HUES64 (cell line): ENCODE data around the gene PPRC1.
A peak's percentile ranks its signal among the peaks of the same experiment; 100 is the strongest.

Experiments
- H3K27ac ChIP-seq: 2 replicates; pipeline ENCODE4 v1.7.0; 2013; ENCODE audit warnings: low read depth, low read length, inconsistent platforms
- H3K27me3 ChIP-seq: 2 replicates; pipeline ENCODE4 v1.6.1; 2013; ENCODE audit warnings: mild to moderate bottlenecking, low read length; ENCODE audit not compliant: insufficient read depth
- H3K36me3 ChIP-seq: 2 replicates; pipeline ENCODE4 v1.6.1; 2013; ENCODE audit warnings: mild to moderate bottlenecking, low read length; ENCODE audit not compliant: insufficient read depth
- H3K4me1 ChIP-seq: 2 replicates; pipeline ENCODE4 v1.6.1; 2013; ENCODE audit warnings: mild to moderate bottlenecking, low read length, moderate library complexity; ENCODE audit not compliant: insufficient read depth
- H3K4me3 ChIP-seq: 2 replicates; pipeline ENCODE4 v1.5.1; 2013; ENCODE audit warnings: mild to moderate bottlenecking, low read length, moderate library complexity
- H3K9ac ChIP-seq: 2 replicates; pipeline ENCODE4 v1.6.1; 2013; ENCODE audit warnings: mild to moderate bottlenecking, low read depth, low read length
- H3K9me3 ChIP-seq: 2 replicates; pipeline ENCODE4 v1.6.1; 2013; ENCODE audit warnings: low read depth, low read length; ENCODE audit not compliant: insufficient read depth
- WGBS: fragments of 150-250, 120-280 bp; methylation state at CpG from one replicate; pipeline ENCODE4 v1.1.7; 2013; ENCODE audit warnings: missing lambda C conversion rate; 5-methylcytosine and 5-hydroxymethylcytosine counted together

Gene PPRC1

DNA sequence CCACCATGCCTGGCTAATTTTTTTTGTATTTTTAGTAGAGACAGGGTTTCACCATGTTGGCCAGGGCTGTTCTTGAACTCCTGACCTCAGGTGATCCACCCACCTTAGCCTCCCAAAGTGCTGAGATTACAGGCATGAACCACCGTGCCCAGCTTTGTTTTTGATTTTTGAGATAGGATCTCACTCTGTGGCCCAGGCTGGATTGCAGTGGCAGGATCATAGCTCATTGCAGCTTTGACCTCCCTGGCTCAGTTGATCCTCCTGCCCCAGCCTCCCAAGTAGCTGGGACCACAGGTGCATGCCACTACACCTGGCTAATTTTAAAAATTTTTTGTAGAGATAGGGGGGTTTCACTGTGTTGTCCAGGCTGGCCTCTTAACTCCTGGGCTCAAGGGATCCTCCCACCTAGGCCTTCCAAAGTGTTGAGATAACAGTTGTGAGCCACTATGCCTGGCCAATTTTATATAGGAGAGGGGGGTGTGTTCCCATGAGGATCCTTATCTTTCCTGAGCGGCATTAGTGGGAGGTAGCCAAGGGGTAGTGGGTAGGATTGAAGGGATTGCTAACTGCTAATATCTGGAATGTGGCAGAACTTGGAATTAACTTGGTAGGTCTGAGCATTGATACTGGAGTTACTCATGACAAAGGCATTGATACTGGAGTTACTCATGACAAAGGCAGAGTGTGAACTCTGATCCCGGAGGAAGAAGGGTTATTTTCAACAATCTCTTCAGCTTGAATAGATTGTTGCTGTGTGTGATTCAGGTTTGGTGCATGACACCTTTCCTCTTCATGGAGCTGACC, 18.3 kb downstream of the PPRC1 start:
- H3K27ac ChIP-seq, result peak overlapping the region; percentile 96
- H3K4me3 ChIP-seq, result peak overlapping the region; percentile 74
- peak overlapping the region; percentile 80 for H3K9ac ChIP-seq
- WGBS, result 73% methylated on average over 3 of the region's 3 CpGs
- peaks cover 7% of the 10 kb centered on the region for H3K4me1 ChIP-seq
- H3K27me3 ChIP-seq, result no peaks in the 10 kb centered on the region
- no peaks in the 10 kb centered on the region for H3K9me3 ChIP-seq
- H3K36me3 ChIP-seq, result peaks cover 64% of the 10 kb centered on the region

DNA sequence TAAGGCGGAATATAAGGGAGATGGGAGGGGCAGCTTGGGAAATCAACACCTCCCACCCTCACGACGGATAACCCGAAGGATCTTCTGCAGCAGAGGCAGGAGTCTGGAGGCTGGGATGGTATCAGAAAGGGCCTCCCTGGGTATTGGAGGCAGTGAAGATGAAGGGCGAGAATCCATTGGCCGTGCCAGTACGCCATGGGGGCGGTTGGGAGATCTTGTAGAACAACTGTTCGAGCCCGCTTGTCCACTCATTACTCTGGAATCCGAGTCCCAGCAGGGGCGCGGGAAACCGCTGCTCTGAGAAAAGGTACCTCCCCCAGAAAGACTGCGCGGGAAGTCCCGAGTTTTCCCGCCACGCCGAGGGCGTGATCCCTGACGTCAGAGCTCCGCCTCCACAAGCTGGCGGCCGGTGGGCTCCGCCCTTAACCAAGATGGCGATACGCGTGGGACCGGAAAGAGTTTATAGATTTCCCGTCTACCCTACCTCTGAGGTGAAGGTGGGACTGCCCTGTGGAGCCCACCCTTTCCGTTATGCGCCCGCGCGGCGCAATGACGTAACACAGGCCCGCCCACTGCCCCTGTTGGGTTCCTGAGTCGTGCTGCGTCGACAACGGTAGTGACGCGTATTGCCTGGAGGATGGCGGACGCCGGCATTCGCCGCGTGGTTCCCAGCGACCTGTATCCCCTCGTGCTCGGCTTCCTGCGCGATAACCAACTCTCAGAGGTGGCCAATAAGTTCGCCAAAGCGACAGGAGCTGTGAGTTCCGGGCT, 19.1 kb downstream of the PPRC1 start, which contains the start of gene NOLC1:
TSS of gene NOLC1 (plus strand) at position 616 of the 771 bp plus-strand sequence. CDS start at position 638, 22 bp downstream.
- peak within 1 kb of the TSS; percentile 96 for H3K27ac ChIP-seq
- WGBS, result 2% methylated on average over 58 of the region's 59 CpGs
- peaks cover 7% of the 10 kb centered on the region for H3K4me1 ChIP-seq
- H3K36me3 ChIP-seq, result peaks cover 64% of the 10 kb centered on the region
- no peaks in the 10 kb centered on the region for H3K9me3 ChIP-seq
- H3K27me3 ChIP-seq, result no peaks in the 10 kb centered on the region
- peak within 1 kb of the TSS; percentile 98 for H3K9ac ChIP-seq
- peak within 1 kb of the TSS; percentile 74 for H3K4me3 ChIP-seq

DNA sequence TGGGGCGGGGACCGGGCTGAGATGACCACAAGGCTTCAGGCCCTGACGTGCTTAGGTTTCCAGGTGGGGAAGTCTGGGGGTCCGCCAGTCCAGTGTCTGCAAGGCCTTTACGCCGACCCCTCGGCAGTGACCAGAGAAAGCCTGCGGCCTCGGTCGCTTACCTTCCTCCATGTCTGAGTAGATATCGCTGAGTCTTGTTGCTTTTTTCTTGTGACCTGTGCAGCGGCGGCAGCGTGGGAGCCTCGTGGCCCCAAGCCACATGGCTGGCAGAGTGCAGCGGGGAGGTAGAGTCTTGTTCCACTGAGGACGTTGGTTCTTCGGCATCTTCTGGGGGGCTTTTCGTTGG, 19.7 kb downstream of the PPRC1 start:
- WGBS, result under 1% methylated on average over 19 of the region's 19 CpGs
- H3K27ac ChIP-seq, result peak overlapping the region; percentile 91
- peaks cover 7% of the 10 kb centered on the region for H3K4me1 ChIP-seq
- no peaks in the 10 kb centered on the region for H3K27me3 ChIP-seq
- H3K4me3 ChIP-seq, result peak overlapping the region; percentile 74
- H3K9me3 ChIP-seq, result no peaks in the 10 kb centered on the region
- H3K36me3 ChIP-seq, result peaks cover 64% of the 10 kb centered on the region
- H3K9ac ChIP-seq, result peak overlapping the region; percentile 98

DNA sequence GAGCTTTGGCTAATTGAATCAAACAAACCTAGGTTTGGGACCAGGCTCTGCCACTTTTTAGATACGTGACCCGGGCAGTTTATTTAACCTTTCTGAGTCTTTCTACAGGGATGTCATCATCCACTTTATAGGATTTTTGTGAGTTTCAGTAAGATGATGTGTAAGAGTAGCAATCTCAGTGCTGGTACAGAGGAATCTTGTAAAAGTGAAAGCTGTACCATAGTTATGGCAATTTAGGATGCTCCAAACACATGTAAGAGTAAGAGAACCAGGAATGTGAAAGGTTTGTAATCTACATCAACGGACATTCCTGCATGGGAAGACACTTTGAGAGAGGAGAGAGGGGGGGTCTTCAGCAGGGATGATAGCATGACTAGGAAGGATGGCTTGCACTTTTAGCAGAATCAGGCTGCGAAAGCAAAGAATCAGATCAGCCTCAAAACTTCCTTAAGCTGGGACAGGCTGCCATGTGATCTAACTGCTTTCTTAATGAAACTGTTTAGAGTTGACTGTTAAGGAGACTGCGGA, 20.3 kb downstream of the PPRC1 start:
- Histone ChIP-seq H3K27me3 (no peaks in the 10 kb centered on the region), H3K9ac (peak overlapping the region; percentile 98), H3K27ac (peak overlapping the region; percentile 91), H3K4me1 (peaks cover 7% of the 10 kb centered on the region), H3K36me3 (peaks cover 64% of the 10 kb centered on the region), H3K9me3 (no peaks in the 10 kb centered on the region), H3K4me3 (peak overlapping the region; percentile 74)
- 43% methylated on average over 5 of the region's 5 CpGs for WGBS

DNA sequence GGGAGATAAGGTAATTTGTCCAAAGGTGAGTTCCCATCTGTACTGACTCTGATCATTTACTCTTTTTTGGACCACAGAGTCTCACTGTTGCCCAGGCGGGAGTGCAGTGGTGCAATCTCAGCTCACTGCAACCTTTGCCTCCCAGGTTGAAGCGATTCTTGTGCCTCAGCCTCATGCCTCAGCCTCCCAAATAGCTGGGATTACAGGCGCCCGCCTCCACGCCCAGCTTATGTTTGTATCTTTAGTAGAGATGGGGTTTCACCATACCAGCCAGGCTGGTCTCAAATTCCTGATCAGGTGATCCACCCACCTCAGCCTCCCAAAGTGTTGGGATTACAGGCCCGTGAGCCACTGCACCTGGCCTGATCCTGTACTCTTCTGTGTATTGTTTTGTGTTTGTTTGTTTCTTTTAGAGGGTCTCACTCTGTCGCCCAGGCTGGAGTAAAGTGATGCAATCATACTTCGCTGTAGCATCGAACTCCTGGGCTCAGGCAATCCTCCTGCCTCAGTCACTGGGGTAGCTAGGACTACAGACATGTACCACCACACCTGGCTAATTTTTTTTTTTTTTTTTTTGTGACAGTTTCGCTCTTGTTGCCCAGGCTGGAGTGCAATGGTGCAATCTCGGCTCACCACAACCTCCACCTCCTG, 21.8 kb downstream of the PPRC1 start:
- 95% methylated on average over 10 of the region's 11 CpGs for WGBS
- H3K27me3 ChIP-seq, result no peaks in the 10 kb centered on the region
- H3K36me3 ChIP-seq, result peaks cover 64% of the 10 kb centered on the region
- no peak overlapping the region for H3K4me3 ChIP-seq
- peaks cover 7% of the 10 kb centered on the region for H3K4me1 ChIP-seq
- no peaks in the 10 kb centered on the region for H3K9me3 ChIP-seq
- H3K9ac ChIP-seq, result no peak overlapping the region
- no peak overlapping the region for H3K27ac ChIP-seq

DNA sequence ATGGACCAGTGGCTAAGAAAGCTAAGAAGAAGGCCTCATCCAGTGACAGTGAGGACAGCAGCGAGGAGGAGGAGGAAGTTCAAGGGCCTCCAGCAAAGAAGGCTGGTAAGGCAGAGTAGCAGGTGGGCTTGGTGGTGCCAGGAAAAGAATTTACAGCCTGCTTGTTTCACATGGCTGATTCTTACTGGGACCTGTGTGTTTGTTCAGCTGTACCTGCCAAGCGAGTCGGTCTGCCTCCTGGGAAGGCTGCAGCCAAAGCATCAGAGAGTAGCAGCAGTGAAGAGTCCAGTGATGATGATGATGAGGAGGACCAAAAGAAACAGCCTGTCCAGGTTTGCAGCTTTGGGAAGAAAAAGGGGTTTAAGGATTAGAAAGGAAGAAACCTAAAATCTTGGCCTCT, 24.4 kb downstream of the PPRC1 start:
- no peak overlapping the region for H3K4me3 ChIP-seq
- H3K27me3 ChIP-seq, result no peaks in the 10 kb centered on the region
- H3K36me3 ChIP-seq, result peaks cover 80% of the 10 kb centered on the region
- WGBS, result 97% methylated on average over 3 of the region's 3 CpGs
- no peak overlapping the region for H3K9ac ChIP-seq
- H3K9me3 ChIP-seq, result no peaks in the 10 kb centered on the region
- no peaks in the 10 kb centered on the region for H3K4me1 ChIP-seq
- no peak overlapping the region for H3K27ac ChIP-seq

DNA sequence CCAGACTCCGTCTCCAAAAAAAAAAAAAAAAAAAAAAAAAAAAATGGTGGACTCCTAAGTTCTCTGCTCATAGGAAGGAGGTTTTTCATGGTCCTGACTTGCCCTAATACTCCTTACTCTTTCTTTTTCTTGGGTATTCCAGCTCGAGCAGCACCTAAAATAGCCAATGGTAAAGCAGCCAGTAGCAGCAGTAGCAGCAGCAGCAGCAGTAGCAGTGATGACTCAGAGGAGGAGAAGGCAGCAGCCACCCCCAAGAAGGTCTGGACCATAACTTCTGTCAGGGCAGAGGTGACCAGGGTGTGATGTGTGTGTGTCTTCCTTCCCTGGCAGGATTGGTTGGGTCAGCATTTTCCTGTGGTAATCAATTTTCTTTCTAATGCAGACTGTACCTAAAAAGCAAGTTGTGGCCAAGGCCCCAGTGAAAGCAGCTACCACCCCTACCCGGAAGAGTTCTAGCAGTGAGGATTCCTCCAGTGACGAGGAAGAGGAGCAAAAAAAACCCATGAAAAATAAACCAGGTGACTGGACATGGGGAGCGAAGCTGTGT, 26.3 kb downstream of the PPRC1 start:
- 95% methylated on average over 5 of the region's 5 CpGs for WGBS
- H3K9ac ChIP-seq, result no peak overlapping the region

DNA sequence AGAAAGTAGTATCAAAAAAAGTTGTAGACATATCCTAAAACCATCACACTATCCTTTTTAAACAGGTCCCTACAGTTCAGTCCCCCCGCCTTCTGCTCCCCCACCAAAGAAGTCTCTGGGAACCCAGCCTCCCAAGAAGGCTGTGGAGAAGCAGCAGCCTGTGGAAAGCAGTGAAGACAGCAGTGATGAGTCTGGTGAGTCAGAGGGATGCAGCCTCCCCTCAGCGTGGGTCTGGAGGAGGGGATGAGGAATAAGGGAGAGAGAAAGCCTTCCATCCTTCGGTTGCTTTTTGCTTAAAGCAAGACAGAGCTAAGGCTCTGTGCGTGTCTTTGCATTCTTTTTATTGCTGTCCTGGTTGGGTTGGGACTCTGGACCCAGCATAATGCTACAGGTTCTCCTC, 27.0 kb downstream of the PPRC1 start:
- Histone ChIP-seq H3K4me1 (no peaks in the 10 kb centered on the region), H3K27ac (no peak overlapping the region), H3K9me3 (no peaks in the 10 kb centered on the region), H3K4me3 (no peak overlapping the region), H3K36me3 (peaks cover 93% of the 10 kb centered on the region), H3K27me3 (no peaks in the 10 kb centered on the region), H3K9ac (no peak overlapping the region)
- WGBS, result 97% methylated on average over 4 of the region's 4 CpGs

More for the DNA sequence above, 26.3 kb downstream of the PPRC1 start:
- peaks cover 98% of the 10 kb centered on the region for H3K36me3 ChIP-seq
- H3K4me1 ChIP-seq, result no peaks in the 10 kb centered on the region
- H3K9me3 ChIP-seq, result no peaks in the 10 kb centered on the region
- no peaks in the 10 kb centered on the region for H3K27me3 ChIP-seq
- no peak overlapping the region for H3K4me3 ChIP-seq
- no peak overlapping the region for H3K27ac ChIP-seq

DNA sequence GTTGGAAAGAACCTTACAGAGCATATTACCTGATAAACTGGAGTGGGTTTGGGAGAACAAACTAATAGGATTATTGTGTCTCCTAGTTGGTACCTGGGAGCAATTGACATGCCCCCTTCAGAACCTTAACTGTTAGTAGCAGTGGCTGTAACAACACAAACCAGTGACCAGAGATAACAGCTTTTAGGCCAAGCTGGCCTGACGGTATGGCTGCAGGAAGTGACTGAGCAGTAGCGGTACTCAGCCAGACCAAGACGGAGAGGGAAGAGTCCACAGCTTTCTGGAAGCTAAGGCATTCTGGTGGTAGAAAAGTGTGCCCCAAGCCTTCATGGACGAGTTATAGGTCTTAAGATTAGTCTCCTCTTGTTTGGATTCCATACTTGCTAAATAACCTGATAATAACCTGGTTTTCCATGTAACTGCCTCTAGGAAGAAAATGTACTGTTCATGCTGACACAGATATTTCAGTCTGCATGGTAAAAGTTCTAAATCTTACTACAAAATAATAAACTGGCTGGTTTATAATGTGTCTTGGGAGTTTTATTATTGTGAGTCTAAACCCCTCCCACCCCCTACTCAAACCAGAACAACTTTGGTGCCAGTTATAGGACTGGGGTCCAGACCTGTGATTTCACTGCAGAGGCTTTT, 30.6 kb downstream of the PPRC1 start:
- Histone ChIP-seq H3K27me3 (no peaks in the 10 kb centered on the region), H3K9me3 (no peaks in the 10 kb centered on the region), H3K4me1 (no peaks in the 10 kb centered on the region), H3K9ac (no peak overlapping the region; the same call in 1 of the 2 replicates), H3K36me3 (peaks cover 58% of the 10 kb centered on the region), H3K27ac (peak overlapping the region; percentile 72; the same call in 1 of the 2 replicates), H3K4me3 (no peak overlapping the region)
- 85% methylated on average over 4 of the region's 4 CpGs for WGBS

DNA sequence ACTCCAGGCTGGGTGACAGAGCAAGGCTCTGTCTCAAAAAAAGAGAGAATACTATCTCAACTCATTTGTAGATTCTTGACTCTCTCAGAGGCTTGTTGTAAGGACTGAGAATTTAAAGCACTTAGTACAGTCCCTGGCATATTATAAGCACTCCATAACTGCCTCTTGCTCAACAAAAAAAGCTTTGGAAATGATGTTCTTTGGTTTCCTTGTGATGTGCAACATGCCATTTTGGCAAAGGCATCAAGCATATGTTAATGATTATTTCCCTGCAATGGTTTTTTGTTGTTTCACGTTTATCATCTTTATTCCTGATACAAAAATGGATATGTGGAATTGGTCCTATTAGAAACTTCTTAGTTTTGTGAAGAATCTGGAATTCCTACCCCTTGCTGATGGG, 35.0 kb downstream of the PPRC1 start:
- Histone ChIP-seq H3K27ac (no peak overlapping the region), H3K9ac (no peak overlapping the region), H3K9me3 (no peaks in the 10 kb centered on the region), H3K4me1 (no peaks in the 10 kb centered on the region), H3K27me3 (no peaks in the 10 kb centered on the region), H3K36me3 (peaks cover 14% of the 10 kb centered on the region), H3K4me3 (no peak overlapping the region)
- 100% methylated on average over 1 of the region's 1 CpG for WGBS
